GM12865 (cell line): ENCODE measurements around the gene LTB4R.

Experiments
- DNase-seq: peaks from one replicate; pipeline ENCODE4 v3.0.0; 2010; ENCODE audit warnings: low read depth
- H3K4me3 ChIP-seq: 2 replicates; pipeline ENCODE4 v1.5.1; 2011; ENCODE audit warnings: mild to moderate bottlenecking, low read depth, low read length, control low read depth
- CTCF ChIP-seq: IDR thresholded peaks from 2 replicates; pipeline ENCODE4 v1.5.1; 2011; ENCODE audit warnings: low read length, control low read depth, low read depth, inconsistent platforms; ENCODE audit not compliant: insufficient read depth; ENCODE audit errors: missing control alignments

Gene LTB4R

DNA sequence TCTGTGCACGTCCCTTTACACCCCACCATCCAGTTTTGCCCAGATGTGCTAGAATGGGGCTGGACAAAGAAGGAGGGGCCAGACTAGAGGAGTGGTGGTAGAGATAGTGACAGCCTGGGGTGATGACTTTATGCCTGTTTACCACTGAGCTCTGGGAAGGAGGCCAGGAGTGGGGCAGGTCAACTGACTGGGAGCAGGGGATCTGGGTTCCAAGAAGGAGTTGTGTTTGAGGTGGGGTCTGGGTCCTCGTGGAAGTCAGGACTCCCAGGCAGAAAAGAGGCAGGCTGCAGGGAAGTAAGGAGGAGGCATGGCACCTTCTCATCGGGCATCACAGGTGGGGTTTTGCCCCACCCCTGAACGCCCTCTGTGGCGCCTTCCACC lies 1.0 kb upstream of the LTB4R start:
- TF ChIP-seq CTCF = no peak
- no peak for DNase-seq
- H3K4me3 ChIP-seq = peak overlapping the region; percentile 60

DNA sequence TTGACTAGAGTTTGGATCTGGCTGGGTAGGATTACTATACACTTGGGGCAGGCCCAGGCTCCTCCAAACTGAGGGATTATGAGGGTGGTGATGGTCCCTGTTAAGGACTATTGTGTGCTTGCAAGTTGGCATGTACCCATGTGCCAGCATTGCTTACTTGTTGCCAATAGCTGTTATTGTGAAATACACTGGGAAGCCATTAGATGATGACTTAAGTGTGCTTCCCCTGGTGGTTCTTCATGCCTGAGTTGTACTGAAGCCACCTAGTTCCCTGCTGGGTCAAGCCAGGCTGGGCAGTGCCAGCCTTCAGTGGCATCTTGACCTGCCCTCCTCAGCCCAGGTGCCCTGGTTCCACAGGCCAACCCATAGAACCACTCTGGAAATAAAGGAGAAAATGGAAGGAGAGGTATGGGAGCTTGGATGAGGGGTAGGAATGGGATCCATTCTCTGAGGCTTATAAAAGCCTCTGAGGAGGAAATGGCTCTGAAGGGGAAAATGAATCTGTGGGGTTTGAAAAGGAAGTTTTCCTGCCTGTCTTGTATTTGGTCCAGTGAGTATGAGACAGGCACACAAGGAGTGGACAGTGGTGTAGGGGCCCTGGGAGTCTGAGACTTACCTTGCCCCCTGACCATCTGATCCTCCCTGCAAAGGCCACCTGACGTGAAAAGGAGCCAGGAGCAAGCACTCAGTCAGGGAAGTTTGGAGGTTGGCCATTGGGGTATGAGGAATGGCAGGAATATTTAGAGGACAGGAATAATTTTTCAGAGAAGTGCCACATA lies 724 bp downstream of the LTB4R start:
- no peak for DNase-seq
- no peak for TF ChIP-seq CTCF
- H3K4me3 ChIP-seq = peak overlapping the region; percentile 60

GRCh38 chr14:24312736-24313507 lies 1.6 kb downstream of the LTB4R start:
- H3K4me3 ChIP-seq = no peak overlapping the region
- peak; percentile 45 for DNase-seq
- no peak for TF ChIP-seq CTCF

- no peak for DNase-seq
- no peak overlapping the region for H3K4me3 ChIP-seq
Measured at GRCh38 chr14:24313913-24314312, 2.6 kb downstream of the LTB4R start.

DNA sequence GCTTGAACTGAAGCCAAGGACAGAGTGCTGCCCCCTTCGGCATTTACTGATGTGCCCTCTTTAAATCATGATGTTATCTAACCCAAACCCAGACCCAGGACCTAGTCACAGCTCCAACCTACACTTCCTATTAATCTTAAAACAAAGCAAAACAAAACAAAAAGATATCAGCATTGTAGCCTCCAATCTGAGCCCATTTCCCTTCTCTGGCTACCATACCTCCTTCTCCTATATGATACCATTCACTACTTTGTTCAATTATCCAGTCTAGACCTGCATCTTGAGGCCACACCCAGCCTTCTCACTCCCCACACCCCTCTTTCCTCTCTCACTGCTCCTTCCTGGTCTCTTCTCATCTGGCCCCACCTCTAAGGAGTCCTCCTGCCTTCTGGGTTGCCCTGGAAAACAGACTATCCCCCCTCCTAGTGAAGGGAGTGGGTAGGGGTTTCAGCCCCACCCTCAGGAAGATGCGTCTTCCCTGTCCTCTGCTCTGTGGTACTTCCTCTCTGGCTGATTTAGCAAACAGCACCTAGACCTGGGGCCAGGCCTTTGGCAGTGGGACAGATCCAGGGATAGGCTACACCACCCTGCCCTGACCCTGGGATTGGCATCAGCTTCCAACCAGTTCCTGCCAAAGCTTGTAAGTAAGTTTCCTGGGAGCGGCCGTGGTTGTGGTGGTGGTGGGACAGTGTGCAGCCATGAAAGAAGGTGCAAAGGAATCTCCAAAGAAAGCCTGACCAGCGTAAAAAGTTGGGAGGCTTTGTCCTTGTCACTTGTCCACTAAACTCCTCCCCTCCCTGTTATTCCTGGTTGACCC lies 3.3 kb downstream of the LTB4R start:
- DNase-seq = no peak
- H3K4me3 ChIP-seq = no peak overlapping the region
- TF ChIP-seq CTCF = no peak

More at GRCh38 chr14:24313913-24314312, 2.6 kb downstream of the LTB4R start:
- TF ChIP-seq CTCF = no peak

DNA sequence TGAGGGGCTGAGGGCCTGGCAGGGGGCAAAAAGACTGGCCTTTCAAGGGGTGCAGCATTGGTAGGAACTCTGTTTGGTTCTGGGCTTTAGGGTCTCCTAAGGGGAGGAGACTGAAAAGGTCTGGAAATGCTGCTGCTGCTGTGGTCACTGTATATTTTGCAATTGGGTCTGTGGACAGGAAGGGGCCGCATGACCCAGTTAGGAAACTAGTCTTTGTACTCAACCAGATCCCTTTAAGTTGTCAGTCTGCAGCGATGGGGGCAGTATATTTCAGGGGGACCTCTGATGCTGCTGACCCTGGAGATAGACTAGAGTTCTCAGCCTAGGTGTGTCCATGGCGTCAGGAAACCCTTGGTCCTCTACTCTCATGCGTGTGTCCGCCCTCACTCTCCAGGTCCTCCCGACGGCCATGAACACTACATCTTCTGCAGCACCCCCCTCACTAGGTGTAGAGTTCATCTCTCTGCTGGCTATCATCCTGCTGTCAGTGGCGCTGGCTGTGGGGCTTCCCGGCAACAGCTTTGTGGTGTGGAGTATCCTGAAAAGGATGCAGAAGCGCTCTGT lies 4.0 kb downstream of the LTB4R start:
- no peak overlapping the region for H3K4me3 ChIP-seq
- TF ChIP-seq CTCF = no peak
- DNase-seq = no peak
